Smooth muscle cell of bladder (primary cell): ENCODE data around the gene UCN. TPM values are rescaled to one million over a fixed set of nuclear protein-coding genes. Genes with fewer than 3 reads are reported as not detected.

ENCODE experiments used
- total RNA-seq: library from RNA; depleted of rRNA; stranded (reverse); fragments of >200 nt; gene quantifications from 2 replicates; pipeline ENCODE4 v1.2.3, GENCODE V29; 2014

The UCN gene, protein sequence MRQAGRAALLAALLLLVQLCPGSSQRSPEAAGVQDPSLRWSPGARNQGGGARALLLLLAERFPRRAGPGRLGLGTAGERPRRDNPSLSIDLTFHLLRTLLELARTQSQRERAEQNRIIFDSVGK
- total RNA-seq = 0.14 and 0.83 TPM in 2 replicates

DNA sequence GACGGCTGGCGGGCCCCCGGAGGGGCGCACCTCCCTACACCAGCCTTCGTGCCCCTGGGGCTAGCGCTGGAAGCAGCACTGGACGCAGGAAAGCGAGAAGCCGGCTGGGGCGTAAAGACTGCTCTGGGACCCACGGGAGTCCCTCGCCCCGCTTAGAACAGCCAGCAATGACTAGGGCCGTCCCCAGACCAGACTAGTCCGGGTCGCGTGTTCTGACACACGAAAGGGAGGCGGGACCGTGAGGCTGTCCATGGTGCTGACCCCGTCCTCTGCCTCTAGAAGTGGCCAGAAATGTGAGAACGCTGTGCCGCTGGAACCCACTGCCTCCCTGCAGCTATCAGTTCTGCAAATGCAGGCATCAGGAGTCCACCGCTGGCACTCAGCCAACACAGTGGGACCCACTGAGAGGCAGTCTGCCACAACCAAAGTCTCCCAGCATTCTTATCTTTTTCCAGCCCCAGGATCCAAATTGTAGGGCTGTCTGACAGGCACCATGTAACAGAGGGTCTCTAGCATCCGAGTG is at the start of gene UCN:
TSS of gene UCN (minus strand) at position 87 of the 523 bp plus-strand sequence. CDS start 550 bp downstream, outside the sequence.

DNA sequence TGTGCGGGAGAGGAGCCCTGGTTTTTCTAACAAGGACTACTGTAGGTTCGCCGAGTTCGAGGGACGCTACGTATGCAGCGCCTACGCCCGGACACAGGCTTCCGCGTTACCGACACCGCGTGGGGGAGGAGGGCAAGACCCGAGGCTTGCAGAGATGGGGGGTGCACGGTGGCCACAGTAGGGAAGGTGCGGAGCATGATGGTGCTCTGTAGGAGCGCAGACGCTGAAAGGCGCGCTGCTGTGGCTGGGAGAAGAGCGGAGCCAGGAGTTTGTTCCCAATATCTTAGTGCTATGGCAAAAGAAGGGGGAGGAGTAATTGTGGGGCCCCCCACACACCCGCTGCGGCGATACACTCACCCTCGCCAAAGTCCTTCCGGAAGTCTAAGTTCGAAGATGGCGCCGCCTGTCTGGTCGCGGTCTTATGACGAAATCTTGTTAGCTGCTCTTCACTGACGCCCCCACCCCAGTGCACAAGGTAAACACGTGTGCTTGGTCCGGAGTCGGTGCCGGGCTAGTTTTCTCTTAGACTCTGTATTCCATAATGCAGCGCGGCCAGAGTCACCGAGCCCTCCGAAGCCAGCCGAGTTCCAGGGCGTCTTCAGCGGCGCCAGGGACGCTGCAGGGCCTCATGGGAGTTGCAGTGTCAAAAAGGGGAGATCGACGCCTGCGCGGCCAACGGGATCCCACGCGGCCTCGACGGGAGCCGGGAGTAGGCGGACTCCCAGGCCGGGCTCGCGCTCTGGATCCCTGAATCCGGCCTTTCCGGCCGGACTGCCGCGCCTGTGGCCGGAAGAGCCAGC is 48.3 kb upstream of the UCN start, which contains the start of gene GTF3C2:
TSS of gene GTF3C2 (minus strand) at position 383 of the 800 bp plus-strand sequence. CDS start 13,210 bp downstream, outside the sequence.

DNA sequence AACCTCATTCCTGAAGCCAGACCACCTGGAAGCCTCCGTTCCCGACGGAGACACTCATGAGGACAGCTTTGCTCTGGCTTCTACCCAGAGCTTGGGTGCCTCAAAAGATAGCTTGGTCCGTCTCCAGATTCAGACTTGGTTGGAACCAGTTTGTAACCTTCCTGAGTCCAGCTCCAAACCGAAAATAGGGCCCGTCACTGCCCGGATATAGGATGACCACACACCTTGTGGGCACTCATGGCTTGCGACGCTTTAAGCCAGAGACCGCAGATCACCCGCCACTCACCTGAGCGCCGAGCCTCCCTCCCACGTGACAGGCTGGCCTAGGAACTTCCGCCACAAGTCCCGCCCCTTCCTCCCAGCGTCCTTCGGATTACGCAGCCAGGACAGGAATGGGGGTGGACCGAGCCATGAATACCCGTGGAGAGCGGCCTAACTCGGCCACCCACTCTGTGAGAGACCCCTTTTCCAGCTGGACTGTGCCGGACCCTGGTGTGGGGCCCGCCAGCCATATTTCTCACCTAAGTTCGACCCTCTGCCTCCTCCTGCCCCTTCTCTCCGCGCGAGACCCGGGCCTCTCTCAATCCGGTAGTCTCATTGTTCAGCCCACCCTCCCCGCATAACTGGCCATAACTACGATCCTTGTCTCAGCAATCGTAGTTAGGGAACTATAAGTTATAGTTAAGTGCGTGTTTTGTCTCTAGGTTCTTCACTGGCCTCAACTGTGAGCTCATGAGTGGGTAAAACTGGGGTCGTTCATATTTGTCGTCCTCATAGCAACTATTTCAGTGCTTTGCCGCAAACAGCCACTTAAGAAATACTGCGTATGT is 14.7 kb upstream of the UCN start, which contains the start of gene MPV17:
TSS of gene MPV17 (minus strand) at position 332 of the 830 bp plus-strand sequence. CDS start 580 bp downstream, outside the sequence.

DNA sequence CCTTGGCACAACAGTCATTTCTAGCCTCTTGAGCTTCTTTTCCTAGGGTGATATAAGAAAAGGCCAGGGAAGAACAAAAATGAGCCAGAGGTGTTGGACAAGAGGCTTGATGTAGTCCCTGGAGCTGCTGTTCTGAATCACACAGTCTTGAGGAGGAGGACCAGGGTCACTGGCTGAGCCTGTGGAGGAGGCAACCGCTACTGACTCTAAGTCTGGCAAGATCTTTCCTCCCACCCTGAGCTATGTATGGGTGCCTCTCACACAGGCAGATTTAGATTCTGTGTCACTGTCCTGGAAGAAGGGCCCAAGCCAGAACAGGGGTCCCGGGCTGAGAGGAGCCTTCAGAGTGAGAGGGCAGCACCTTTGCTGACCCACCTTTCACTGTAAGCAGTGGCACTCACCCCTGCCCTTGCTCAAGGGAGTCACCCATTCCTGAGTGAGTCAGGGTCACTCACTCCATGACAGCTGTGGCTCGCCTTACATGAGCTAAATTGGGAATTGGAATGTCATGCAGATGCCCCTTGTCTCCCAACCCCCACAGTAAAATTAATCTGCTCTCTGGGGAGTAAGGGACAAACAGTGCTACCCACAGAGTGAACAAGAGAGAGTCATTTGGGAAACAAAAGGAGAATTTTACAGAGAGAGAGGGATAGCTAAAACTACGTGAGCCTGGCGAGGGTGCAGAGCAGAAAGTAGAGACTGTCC is 26.2 kb downstream of the UCN start, which contains the start of gene TRIM54:
TSS of gene TRIM54 (plus strand) at position 575 of the 705 bp plus-strand sequence. CDS start 303 bp downstream, outside the sequence.

DNA sequence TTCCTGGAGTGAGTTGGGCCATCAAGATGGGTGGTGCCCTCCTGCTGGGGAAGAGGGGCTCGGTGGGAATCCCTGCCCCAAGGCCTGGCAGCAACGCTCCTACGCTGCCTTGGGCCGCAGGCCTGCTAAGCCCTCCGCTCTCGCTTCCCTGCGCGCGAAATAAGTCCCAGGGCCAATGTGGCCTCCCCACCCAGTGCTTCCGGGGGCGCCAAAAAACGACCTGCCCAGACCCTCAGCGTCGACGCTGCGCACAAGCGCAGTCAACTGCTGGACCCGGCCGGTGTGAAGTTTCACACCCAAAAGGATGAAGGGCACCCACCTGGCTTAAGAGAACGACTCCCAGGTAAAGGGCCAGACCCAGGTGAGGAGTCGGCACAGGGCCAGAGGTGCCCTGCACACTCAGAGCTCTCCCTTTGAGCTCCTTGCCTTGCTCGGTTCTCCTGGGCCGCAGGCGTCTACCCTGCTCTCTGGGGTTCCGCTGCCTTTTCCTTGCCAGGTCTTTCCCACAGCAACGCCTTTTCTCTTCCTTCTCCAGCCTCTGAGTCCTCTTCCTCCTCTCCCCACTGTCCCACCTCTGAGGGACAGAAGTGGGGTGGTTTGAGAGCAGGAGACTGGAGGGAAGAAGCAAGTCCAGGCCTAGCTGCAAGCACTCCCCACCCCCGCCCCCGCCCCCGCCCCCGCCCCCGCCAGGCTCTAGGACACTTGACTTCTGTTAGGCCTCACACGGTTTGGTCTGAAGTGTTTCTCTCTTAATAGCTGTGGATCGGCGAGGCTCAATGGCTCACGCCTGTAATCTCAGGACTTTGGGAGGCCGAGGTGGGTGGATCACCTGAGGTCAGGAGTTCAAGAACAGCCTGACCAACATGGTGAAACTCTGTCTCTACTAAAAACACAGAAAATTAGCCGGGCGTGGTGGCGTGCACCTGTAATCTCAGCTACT is 32.8 kb downstream of the UCN start, which contains the start of gene DNAJC5G:
TSS of gene DNAJC5G (plus strand) at position 223 of the 940 bp plus-strand sequence. CDS start 1,296 bp downstream, outside the sequence.

DNA sequence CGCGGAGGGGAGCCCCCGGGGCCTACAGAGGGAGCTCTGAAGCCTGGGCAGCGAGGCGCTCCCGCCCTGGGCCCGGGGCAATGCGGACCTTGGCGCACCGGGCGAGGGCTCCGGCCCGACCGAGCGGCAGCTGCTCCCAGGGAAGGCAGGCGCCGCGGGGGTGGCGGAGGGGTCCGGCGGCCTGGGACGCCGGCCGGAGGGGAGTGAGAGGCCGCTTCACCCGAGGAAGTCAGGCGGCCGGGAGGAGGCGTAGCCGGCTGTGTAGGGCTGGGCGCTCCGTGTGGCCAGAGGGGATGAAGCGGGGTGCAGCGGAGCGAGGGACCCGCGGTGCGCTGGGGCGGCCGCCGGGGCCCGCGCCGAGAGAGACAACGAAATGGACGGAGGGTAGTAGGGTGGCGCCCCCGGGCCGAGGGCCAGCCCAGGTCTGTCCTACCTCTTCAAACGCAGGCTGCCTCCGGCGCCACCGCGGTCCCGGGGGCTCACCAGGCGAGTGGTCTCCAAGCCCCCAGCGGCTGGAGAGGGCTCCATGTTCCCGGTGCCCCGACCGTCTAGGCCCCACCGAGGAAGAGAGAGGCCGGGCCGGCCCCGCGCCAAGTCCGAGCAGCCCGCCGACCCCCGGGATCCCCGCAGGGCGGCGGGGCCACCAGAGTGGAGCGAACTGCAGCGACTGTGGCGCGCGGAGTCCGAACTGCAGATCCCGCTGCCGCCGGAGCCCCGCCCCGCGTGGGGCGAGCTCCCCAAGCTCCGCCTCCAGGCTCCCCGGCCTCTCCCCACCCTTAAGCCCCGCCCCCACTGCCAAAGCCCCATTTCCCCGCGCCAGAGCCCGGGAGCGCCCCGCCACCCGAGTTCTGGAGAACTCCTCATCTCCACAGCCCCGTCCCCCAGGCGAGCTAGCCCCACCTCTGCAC is 45.6 kb downstream of the UCN start, which contains the start of gene SLC30A3:
TSS of gene SLC30A3 (minus strand) at position 669 of the 908 bp plus-strand sequence. CDS start at position 528, 141 bp downstream.

Other genes with a start within 250 kb of the UCN start
- gene OST4, start 236.8 kb downstream of the UCN start, total RNA-seq = 670 and 734 TPM in 2 replicates
- 203 and 242 TPM in 2 replicates for gene EMILIN1, start 229.8 kb downstream of the UCN start, total RNA-seq
- 0.43 and 0.55 TPM in 2 replicates for gene KHK, start 221.7 kb downstream of the UCN start, total RNA-seq
- gene CGREF1, start 189.3 kb downstream of the UCN start, total RNA-seq = 7.0 and 8.2 TPM in 2 replicates
- not detected in 2 replicates for gene ABHD1, start 184.6 kb downstream of the UCN start, total RNA-seq
- 49.1 and 56.2 TPM in 2 replicates for gene PREB, start 173.8 kb downstream of the UCN start, total RNA-seq
- gene PRR30, start 169.0 kb downstream of the UCN start, total RNA-seq = not detected in 2 replicates
- not detected in 2 replicates for gene TCF23, start 159.4 kb downstream of the UCN start, total RNA-seq
- 247 and 248 TPM in 2 replicates for gene ATRAID, start 96.4 kb downstream of the UCN start, total RNA-seq
- gene SLC5A6, start 96.2 kb downstream of the UCN start, total RNA-seq = 11.5 and 14.7 TPM in 2 replicates
- 19.6 and 28.0 TPM in 2 replicates for gene CAD, start 91.1 kb downstream of the UCN start, total RNA-seq
- under 0.01 TPM in 1 of 2 replicates, not detected in the other for gene SLC30A3, start 45.4 kb downstream of the UCN start, total RNA-seq
- not detected in 2 replicates for gene DNAJC5G, start 33.0 kb downstream of the UCN start, total RNA-seq
- 0.14 TPM in 1 of 2 replicates, not detected in the other for gene TRIM54, start 26.0 kb downstream of the UCN start, total RNA-seq
- 59.4 and 68.0 TPM in 2 replicates for gene MPV17, start 14.7 kb upstream of the UCN start, total RNA-seq
- gene GTF3C2, start 48.3 kb upstream of the UCN start, total RNA-seq = 18.2 and 21.4 TPM in 2 replicates
- gene EIF2B4, start 61.9 kb upstream of the UCN start, total RNA-seq = 30.0 and 33.3 TPM in 2 replicates
- 138 and 143 TPM in 2 replicates for gene SNX17, start 62.2 kb upstream of the UCN start, total RNA-seq
- gene ZNF513, start 72.3 kb upstream of the UCN start, total RNA-seq = 6.5 and 7.0 TPM in 2 replicates
- 63.6 and 67.7 TPM in 2 replicates for gene PPM1G, start 101.1 kb upstream of the UCN start, total RNA-seq
- gene NRBP1, start 120.2 kb upstream of the UCN start, total RNA-seq = 89.6 and 102 TPM in 2 replicates
- 0.18 TPM in 1 of 2 replicates, not detected in the other for gene KRTCAP3, start 133.9 kb upstream of the UCN start, total RNA-seq
- 27.2 and 33.1 TPM in 2 replicates for gene IFT172, start 181.3 kb upstream of the UCN start, total RNA-seq
- gene FNDC4, start 186.8 kb upstream of the UCN start, total RNA-seq = 11.9 and 14.0 TPM in 2 replicates
- gene GCKR, start 188.4 kb upstream of the UCN start, total RNA-seq = 0.14 and 0.55 TPM in 2 replicates